IPS-18c (cell line): ENCODE data around the gene ZXDC.

Experiments
- H3K4me3 ChIP-seq: 2 replicates; pipeline ENCODE4 v1.7.0; 2013; ENCODE audit warnings: low read depth, mild to moderate bottlenecking, low read length, moderate library complexity; ENCODE audit not compliant: insufficient read depth
- H3K9me3 ChIP-seq: one replicate; pipeline ENCODE4 v1.6.1; 2013; ENCODE audit warnings: mild to moderate bottlenecking, low read length, moderate library complexity; ENCODE audit not compliant: control insufficient read depth, insufficient read depth

ZXDC gene

GRCh38 chr3:126467611-126467955 is 8.1 kb downstream of the ZXDC start:
- H3K4me3 ChIP-seq = no peak overlapping the region
- no peaks in the 10 kb centered on the region for H3K9me3 ChIP-seq

- H3K9me3 ChIP-seq = no peaks in the 10 kb centered on the region
Observed at GRCh38 chr3:126466886-126467610, 8.6 kb downstream of the ZXDC start.

GRCh38 chr3:126465928-126466544 is 9.7 kb downstream of the ZXDC start:
- no peak overlapping the region for H3K4me3 ChIP-seq
- no peaks in the 10 kb centered on the region for H3K9me3 ChIP-seq

More at GRCh38 chr3:126466886-126467610, 8.6 kb downstream of the ZXDC start:
- H3K4me3 ChIP-seq = no peak overlapping the region

GRCh38 chr3:126464997-126465396 is 10.7 kb downstream of the ZXDC start:
- H3K9me3 ChIP-seq = no peaks in the 10 kb centered on the region

GRCh38 chr3:126464494-126464893 is 11.2 kb downstream of the ZXDC start:
- Histone ChIP-seq H3K9me3 (no peaks in the 10 kb centered on the region), H3K4me3 (no peak overlapping the region)

More at GRCh38 chr3:126464997-126465396, 10.7 kb downstream of the ZXDC start:
- no peak overlapping the region for H3K4me3 ChIP-seq

GRCh38 chr3:126464093-126464492 is 11.6 kb downstream of the ZXDC start:
- H3K4me3 ChIP-seq = no peak overlapping the region
- no peaks in the 10 kb centered on the region for H3K9me3 ChIP-seq

- H3K9me3 ChIP-seq = no peaks in the 10 kb centered on the region
- no peak overlapping the region for H3K4me3 ChIP-seq
Observed at GRCh38 chr3:126463521-126463920, 12.2 kb downstream of the ZXDC start.

- Histone ChIP-seq H3K9me3 (no peaks in the 10 kb centered on the region), H3K4me3 (no peak overlapping the region)
Observed at GRCh38 chr3:126461450-126462070, 14.1 kb downstream of the ZXDC start.

- Histone ChIP-seq H3K9me3 (no peaks in the 10 kb centered on the region), H3K4me3 (no peak overlapping the region)
Observed at GRCh38 chr3:126460381-126460780, 15.3 kb downstream of the ZXDC start.

- Histone ChIP-seq H3K9me3 (no peaks in the 10 kb centered on the region), H3K4me3 (no peak overlapping the region)
Observed at GRCh38 chr3:126459763-126460127, 15.9 kb downstream of the ZXDC start.

- H3K9me3 ChIP-seq = no peaks in the 10 kb centered on the region
- no peak overlapping the region for H3K4me3 ChIP-seq
Observed at GRCh38 chr3:126459111-126459762, 16.5 kb downstream of the ZXDC start.

GRCh38 chr3:126456766-126457388 is 18.8 kb downstream of the ZXDC start:
- no peaks in the 10 kb centered on the region for H3K9me3 ChIP-seq
- H3K4me3 ChIP-seq = no peak overlapping the region

- no peaks in the 10 kb centered on the region for H3K9me3 ChIP-seq
- H3K4me3 ChIP-seq = no peak overlapping the region
Observed at GRCh38 chr3:126456211-126456610, 19.5 kb downstream of the ZXDC start.

GRCh38 chr3:126454437-126455198 is 21.1 kb downstream of the ZXDC start:
- Histone ChIP-seq H3K9me3 (no peaks in the 10 kb centered on the region), H3K4me3 (no peak overlapping the region)

- Histone ChIP-seq H3K4me3 (no peak overlapping the region), H3K9me3 (no peaks in the 10 kb centered on the region)
Observed at GRCh38 chr3:126454025-126454424, 21.7 kb downstream of the ZXDC start.

- no peaks in the 10 kb centered on the region for H3K9me3 ChIP-seq
- no peak overlapping the region for H3K4me3 ChIP-seq
Observed at GRCh38 chr3:126452213-126452612, 23.5 kb downstream of the ZXDC start.

- no peak overlapping the region for H3K4me3 ChIP-seq
- H3K9me3 ChIP-seq = no peaks in the 10 kb centered on the region
Observed at GRCh38 chr3:126451511-126451910, 24.2 kb downstream of the ZXDC start.
